ENCODE data around the gene PEX5.

DNA sequence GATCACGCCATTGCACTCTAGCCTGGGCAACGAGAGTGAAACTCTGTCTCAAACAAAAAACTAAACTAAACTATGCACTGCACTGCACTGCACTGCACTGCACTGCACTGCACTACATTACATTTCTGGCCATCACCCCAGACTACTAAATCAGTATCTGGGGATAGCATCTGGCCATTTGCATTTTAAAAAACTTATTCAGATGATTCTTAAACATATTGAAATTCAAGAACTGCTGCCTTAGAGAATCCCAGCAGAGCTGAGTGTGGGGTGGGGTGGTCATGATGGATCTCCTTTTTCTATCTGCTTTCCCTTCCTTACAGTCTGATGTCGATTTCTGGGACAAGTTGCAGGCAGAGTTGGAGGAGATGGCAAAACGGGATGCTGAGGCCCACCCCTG lies 13.6 kb downstream of the PEX5 start:
- TF ChIP-seq CTCF (IDR thresholded peaks at IDR 0.05; ENCODE audit: low read depth, low read length) (no peak), EZH2phosphoT487 (IDR thresholded peaks at IDR 0.05; ENCODE audit: low read depth) (no peak)

Data from OCI-LY3 (cell line).